HG03064 (cell line): ENCODE measurements around the gene TMEM225B.
"Not testable (repeated sequence)": the region's sequence is repeated elsewhere in the genome, so short reads cannot be mapped to it uniquely, and the experiment has no call there.

Experiments
- ATAC-seq: cut with Tn5 transposase; IDR thresholded peaks from one replicate; pipeline ENCODE4 v1.9.1; 2021; ENCODE audit warnings: low read depth; ENCODE audit not compliant: unreplicated experiment

The TMEM225B gene

GRCh38 chr7:99576251-99576650 is 21.8 kb upstream of the TMEM225B start:
- ATAC-seq, result no peak

GRCh38 chr7:99579281-99579955 is 18.6 kb upstream of the TMEM225B start:
- no peak for ATAC-seq

GRCh38 chr7:99579956-99580777 is 17.9 kb upstream of the TMEM225B start:
- ATAC-seq, result no peak

GRCh38 chr7:99580778-99581332 is 17.2 kb upstream of the TMEM225B start:
- ATAC-seq, result not testable (repeated sequence)

GRCh38 chr7:99588868-99589267 is 9.2 kb upstream of the TMEM225B start:
- ATAC-seq, result no peak

GRCh38 chr7:99594948-99595745 is 2.9 kb upstream of the TMEM225B start:
- no peak for ATAC-seq

- no peak for ATAC-seq
Measured at GRCh38 chr7:99596408-99596955, 1.6 kb upstream of the TMEM225B start.

GRCh38 chr7:99599836-99600235 is 1.8 kb downstream of the TMEM225B start:
- ATAC-seq, result no peak

- ATAC-seq, result no peak
Measured at GRCh38 chr7:99601656-99602310, 3.7 kb downstream of the TMEM225B start.

GRCh38 chr7:99605527-99605926 is 7.5 kb downstream of the TMEM225B start:
- ATAC-seq, result no peak

- ATAC-seq, result no peak
Measured at GRCh38 chr7:99606531-99606930, 8.5 kb downstream of the TMEM225B start.

GRCh38 chr7:99607548-99607947 is 9.5 kb downstream of the TMEM225B start:
- ATAC-seq, result no peak

GRCh38 chr7:99614495-99614894 is 16.4 kb downstream of the TMEM225B start:
- ATAC-seq, result no peak

- no peak for ATAC-seq
Measured at GRCh38 chr7:99615989-99616358, 17.9 kb downstream of the TMEM225B start.

- peak; percentile 90 for ATAC-seq
Measured at GRCh38 chr7:99616359-99617191, 18.5 kb downstream of the TMEM225B start, which contains the start of gene ZSCAN25. Gene ZSCAN25, plus strand, starts transcription at chr7:99616946. Its CDS starts 2,661 bp downstream, at chr7:99619607.

- peak; percentile 17 for ATAC-seq
Measured at GRCh38 chr7:99617192-99617781, 19.2 kb downstream of the TMEM225B start.

GRCh38 chr7:99618726-99619125 is 20.7 kb downstream of the TMEM225B start:
- no peak for ATAC-seq

- no peak for ATAC-seq
Measured at GRCh38 chr7:99619571-99620130, 21.6 kb downstream of the TMEM225B start.
